Measurements from ENCODE around the gene NR3C1.
"Not testable (repeated sequence)": the region's sequence is repeated elsewhere in the genome, so short reads cannot be mapped to it uniquely, and the experiment has no call there.

The NR3C1 gene

GRCh38 chr5:143336485-143336884 lies 67.0 kb downstream of the NR3C1 start:
- no peak for DNase-seq (ENCODE audit: low read depth in 3 of 3)

- DNase-seq (ENCODE audit: low read depth in 3 of 3) = no peak
These were observed 68.6 kb downstream of the NR3C1 start for GRCh38 chr5:143334903-143335302.

DNA sequence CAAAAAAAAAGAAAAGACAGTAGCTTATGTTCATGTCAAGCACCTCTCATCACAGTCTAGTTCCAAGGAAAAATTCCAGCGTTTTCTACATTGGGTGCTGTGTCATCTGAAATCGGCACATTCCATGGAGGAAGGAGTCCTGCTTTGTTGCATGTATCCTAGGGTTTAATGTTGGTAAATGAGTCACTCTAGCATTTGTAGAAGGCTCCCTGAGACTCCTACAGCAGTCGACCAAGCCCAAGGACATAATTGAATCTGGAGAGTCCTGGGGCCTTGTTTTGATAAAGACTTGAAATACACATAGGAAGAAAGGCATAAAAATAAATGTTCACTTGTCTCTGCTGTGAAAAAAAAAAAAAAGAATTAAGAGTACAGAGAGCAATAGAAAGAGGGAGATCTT lies 69.1 kb downstream of the NR3C1 start:
- DNase-seq (ENCODE audit: low read depth in 3 of 3) = not testable (repeated sequence)

DNA sequence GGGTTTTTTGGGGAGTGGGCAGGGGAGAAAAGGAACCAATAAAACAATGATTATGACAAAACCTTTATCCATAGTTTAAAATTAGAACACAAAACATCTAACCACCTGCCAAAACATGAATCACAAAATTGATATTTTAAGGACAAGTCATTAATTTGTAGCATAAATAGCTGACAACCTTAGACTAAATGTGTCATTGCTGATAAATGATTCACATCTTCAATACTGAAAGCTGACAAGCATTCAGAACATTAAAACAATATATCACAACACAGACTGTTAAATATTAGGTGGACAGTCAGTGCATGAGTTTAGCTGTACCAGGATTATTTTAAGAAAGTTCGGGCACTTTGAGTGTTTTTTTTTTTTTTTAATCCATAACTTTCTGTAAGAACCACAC lies 71.5 kb downstream of the NR3C1 start:
- no peak for DNase-seq (ENCODE audit: low read depth in 3 of 3)

GRCh38 chr5:143329843-143330242 lies 73.6 kb downstream of the NR3C1 start:
- DNase-seq (ENCODE audit: low read depth in 3 of 3) = no peak

- DNase-seq (ENCODE audit: low read depth in 3 of 3) = no peak
These were observed 74.8 kb downstream of the NR3C1 start for GRCh38 chr5:143328589-143329220.

DNA sequence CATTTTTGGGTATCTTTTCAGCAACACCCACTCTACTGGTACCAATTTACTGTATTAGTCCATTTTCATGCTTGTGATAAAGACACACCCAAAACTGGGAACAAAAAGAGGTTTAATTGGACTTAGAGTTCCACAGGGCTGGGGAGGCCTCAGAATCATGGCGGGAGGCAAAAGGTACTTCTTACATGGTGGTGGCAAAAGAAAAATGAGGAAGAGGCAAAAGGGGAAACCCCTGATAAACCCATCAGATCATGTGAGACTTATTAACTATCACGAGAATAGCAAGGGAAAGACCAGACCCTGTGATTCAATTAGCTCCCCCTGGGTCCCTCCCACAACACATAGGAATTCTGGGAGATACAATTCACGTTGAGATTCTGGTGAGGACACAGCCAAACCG lies 78.4 kb downstream of the NR3C1 start:
- not testable (repeated sequence) for DNase-seq (ENCODE audit: low read depth in 3 of 3)

GRCh38 chr5:143322931-143323630 lies 80.4 kb downstream of the NR3C1 start:
- not testable (repeated sequence) for DNase-seq (ENCODE audit: low read depth in 3 of 3)

- DNase-seq (ENCODE audit: low read depth in 3 of 3) = no peak
These were observed 81.3 kb downstream of the NR3C1 start for GRCh38 chr5:143322176-143322575.

DNA sequence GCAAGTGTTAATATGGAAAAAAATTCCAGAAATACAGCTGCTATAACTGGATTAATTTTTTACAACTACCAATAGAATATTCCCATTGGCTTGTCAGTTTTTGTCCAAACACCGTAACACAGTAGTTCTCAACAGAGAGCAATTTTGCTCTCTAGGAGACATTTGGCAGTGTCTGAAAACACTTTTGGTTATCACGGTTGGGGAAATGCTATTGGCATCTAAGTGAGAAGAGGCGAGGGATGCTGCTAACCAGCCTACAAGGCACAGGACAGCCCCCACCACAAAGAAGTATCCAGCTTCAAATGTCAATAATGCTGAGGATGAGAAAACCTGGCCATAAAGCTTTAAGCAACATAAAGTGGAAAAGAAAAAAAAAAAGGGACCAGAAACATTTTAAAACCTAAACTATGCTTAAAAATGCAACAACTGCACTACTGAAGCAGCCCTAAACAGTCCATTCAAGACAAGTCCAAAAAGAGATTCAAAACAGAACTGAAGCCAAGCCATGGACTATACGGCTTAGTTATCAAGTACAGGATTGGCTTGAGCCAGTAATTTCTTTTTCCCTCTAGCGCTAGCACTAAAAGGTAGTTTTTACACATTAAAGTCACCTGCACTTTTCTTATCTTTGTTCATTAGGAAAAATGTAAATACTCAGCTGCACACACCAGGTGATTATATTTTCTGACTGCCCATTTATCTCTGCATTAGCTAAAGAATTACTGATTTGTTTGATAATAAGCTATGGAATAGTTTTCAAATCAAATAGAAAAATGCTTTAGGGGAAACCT lies 83.9 kb downstream of the NR3C1 start:
- no peak for DNase-seq (ENCODE audit: low read depth in 3 of 3)

DNA sequence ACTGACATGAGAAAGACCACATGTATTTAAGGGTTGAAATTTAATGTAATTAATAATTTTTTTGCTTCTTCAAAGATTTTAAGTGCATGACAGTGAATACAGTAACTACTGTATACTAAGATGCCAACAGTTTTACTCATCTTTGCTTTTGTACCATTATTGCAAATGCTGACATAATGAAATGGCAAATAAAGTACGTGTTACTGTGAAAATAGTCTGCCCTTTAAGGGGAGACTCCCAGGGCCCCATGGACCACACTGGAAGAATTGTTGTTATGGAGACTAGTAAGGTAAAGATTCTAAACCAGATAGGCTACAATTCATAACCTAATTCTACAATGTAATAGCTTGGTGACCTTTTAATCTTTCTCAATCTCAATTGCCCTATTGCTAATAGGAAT lies 84.7 kb downstream of the NR3C1 start:
- DNase-seq (ENCODE audit: low read depth in 3 of 3) = no peak

- DNase-seq (ENCODE audit: low read depth in 3 of 3) = no peak
These were observed 85.2 kb downstream of the NR3C1 start for GRCh38 chr5:143318270-143318669.

DNA sequence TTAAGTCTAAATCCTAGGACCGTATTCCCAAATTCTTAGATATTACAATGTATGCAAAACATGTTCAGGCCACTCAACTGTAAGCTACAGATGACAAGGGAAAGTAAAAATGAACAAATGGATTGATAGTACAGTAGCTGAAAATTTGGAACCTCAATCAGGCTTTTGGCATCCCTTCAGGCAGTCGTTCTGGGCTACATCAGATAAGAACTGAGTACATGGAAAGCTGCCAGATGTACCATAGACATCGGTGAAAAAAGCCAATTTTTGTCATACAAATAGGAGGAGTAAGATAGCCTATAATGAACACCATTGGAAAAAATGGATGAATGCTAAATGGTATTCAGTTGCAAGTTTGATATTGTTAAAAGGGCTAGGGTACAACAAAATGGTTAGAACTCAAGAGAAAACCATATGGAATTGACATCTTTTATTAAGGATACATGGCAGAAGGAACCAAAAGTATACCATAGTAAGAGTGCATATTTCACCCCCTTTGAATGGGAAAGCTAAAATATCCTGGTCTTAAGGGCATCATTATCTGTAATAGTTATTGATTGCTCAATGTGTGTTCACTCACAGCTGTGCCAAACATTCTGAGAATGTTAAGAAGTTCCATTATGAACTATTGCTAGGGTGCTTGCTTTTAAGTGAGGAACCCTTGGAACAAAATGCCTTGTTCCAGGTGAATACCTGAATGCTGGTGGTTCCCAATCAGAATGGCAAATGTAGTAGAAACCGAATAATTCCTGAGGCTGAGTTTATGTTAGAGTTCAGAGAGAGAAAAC lies 86.4 kb downstream of the NR3C1 start:
- no peak for DNase-seq (ENCODE audit: low read depth in 3 of 3)

DNA sequence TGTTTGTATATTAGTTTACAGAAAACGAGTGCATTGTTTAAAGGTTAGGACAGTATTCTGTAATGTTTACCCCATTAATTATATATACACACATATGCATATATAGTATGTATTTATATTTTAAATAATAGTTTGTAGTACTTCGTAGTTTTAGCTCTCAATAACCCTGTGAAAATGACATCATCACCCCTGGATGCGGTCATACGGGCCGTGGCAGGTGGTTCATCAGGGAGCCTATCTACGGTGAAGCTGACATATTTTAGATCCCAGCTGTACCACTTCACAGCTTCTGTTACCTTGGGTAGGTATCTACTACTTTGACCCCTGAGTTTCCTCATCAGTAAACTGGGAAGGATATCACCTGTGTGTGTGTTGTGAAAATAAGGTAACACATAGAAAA lies 87.1 kb downstream of the NR3C1 start:
- no peak for DNase-seq (ENCODE audit: low read depth in 3 of 3)

DNA sequence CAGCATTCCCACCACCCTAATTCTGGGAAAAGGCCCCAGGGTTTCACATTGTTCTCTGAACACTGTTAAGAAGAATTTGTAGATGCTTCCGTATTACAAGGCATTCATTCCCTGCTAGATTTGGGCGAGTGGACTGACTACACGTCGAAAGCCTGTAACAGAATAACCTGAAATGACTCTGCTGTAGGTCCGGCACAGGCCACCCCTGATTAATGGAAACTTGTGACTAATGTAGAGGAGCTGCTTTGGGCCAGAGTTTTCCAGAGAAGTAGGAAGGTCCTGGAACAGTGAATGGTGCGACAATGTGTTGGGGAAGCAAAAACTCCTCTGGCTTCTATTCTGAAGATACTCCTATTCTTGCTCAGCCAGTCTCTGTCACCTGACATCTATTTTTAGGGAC lies 87.6 kb downstream of the NR3C1 start:
- no peak for DNase-seq (ENCODE audit: low read depth in 3 of 3)

GRCh38 chr5:143315214-143315613 lies 88.3 kb downstream of the NR3C1 start:
- DNase-seq (ENCODE audit: low read depth in 3 of 3) = no peak

DNA sequence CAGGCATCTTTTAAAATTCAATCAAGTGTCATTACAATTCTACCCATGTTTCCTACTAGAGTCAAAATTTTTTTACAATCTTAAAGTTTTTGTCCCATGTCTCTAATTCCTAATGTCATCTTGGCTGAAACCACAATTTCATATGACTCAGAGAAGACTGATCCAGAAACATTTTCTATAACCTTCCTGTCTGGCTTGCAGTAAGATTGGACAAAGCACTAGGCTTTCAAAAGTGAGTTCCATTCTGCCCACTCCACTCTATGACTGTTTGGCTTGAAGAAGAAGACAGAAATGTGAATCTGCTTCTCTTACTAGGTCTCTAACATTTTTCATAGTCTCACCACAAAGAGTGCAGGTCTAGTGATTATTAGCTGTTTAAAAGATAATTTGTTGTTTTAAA lies 88.8 kb downstream of the NR3C1 start:
- DNase-seq (ENCODE audit: low read depth in 3 of 3) = no peak

GRCh38 chr5:143314099-143314498 lies 89.4 kb downstream of the NR3C1 start:
- DNase-seq (ENCODE audit: low read depth in 3 of 3) = no peak

- DNase-seq (ENCODE audit: low read depth in 3 of 3) = no peak
These were observed 90.1 kb downstream of the NR3C1 start for GRCh38 chr5:143313298-143313852.

DNA sequence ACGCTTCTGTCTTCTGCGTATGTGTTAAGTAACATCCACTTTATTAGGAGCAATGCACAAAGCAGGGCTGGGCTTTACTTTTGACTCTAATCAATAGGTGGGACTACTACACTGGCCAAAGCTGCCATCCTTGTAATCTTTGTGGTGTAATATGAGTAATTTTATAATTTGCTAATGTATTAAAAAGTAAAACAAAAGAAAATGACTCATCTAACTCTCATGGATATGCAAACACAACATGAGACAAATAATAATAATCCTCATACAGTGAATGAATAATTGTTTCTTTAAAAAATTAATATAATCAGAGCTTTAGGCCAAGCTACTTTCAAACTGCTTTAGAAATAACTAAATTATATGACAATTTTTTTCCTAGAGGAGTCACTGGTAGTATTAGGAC lies 90.7 kb downstream of the NR3C1 start:
- DNase-seq (ENCODE audit: low read depth in 3 of 3) = no peak

GRCh38 chr5:143311955-143312354 lies 91.5 kb downstream of the NR3C1 start:
- DNase-seq (ENCODE audit: low read depth in 3 of 3) = no peak

DNA sequence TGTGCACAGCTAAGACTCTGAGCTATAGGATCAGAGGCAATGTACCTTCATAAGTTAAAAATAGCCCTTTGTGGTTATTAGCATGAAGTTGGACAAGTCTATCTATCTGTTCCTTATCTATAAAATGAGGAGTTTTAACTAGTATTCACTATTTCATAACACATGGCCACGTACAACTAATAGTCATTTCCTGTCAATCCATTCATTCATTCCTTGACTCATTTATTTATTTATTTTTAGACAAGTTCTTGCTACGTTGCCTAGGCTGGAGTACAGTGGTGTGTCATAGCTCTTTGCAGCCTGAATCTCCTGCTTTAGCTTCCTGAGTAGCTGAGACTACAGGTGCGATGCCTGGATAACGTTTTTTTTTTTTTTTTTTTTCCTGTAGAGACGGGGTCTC lies 92.1 kb downstream of the NR3C1 start:
- DNase-seq (ENCODE audit: low read depth in 3 of 3) = no peak

Measured in stimulated activated CD4-positive, alpha-beta T cell treated with anti-CD3 and anti-CD28 coated beads, TNF-alpha, amount 100 ng/mL, for 4 hours (primary cell).